ENCODE data around the gene SHISA7. TPM values are rescaled to one million over a fixed set of nuclear protein-coding genes. Genes with fewer than 3 reads are reported as not detected.

The SHISA7 gene
- total RNA-seq, 1 donor from 2014 or later: not detected

DNA sequence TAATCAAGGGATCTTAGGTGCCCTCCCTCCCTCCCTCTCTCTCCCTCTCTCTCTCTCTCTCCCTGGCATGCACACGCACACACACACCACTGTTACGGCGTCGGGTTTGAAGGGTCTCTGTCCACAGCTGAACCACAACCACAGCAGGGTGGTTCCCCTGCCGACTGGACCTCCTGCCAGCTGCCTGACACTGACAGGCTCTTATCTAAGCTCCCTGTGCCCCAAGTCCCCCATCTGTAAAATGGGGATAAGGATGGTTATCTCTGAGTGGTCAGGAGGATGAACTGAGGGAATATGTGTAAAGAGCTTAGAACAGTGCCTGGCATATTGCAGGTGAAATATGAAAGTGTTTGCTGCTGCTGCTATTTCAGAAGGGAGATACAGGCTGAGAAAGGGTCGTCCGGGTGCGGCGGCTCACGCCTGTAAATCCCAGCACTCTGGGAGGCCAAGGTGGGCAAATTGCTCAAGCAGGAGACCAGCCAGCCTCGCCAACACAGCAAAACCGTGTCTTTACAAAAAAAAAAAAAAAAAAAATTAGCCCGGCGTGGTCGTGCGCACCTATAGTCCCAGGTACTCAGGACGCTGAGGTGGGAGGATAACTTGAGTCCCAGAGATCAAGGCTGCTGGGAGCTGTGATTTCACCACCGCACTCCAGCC, 852 bp upstream of the SHISA7 start:
- Mint-ChIP-seq H3K36me3 (ENCODE audit: low read depth, unreplicated experiment) (peaks cover 17% of the 10 kb centered on the region), H3K4me3 (ENCODE audit: unreplicated experiment) (no peak overlapping the region), H3K4me1 (ENCODE audit: unreplicated experiment) (peaks cover 15% of the 10 kb centered on the region), H3K9me3 (ENCODE audit: unreplicated experiment) (peaks cover 3% of the 10 kb centered on the region), H3K27ac (ENCODE audit: unreplicated experiment) (no peak overlapping the region), H3K27me3 (ENCODE audit: unreplicated experiment) (peaks cover 47% of the 10 kb centered on the region)
- DNase-seq (ENCODE audit: low spot score): no peak
- TF ChIP-seq, protein P1, sequence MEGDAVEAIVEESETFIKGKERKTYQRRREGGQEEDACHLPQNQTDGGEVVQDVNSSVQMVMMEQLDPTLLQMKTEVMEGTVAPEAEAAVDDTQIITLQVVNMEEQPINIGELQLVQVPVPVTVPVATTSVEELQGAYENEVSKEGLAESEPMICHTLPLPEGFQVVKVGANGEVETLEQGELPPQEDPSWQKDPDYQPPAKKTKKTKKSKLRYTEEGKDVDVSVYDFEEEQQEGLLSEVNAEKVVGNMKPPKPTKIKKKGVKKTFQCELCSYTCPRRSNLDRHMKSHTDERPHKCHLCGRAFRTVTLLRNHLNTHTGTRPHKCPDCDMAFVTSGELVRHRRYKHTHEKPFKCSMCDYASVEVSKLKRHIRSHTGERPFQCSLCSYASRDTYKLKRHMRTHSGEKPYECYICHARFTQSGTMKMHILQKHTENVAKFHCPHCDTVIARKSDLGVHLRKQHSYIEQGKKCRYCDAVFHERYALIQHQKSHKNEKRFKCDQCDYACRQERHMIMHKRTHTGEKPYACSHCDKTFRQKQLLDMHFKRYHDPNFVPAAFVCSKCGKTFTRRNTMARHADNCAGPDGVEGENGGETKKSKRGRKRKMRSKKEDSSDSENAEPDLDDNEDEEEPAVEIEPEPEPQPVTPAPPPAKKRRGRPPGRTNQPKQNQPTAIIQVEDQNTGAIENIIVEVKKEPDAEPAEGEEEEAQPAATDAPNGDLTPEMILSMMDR (IDR thresholded peaks at IDR 0.05; ENCODE audit: unreplicated experiment): no peak

DNA sequence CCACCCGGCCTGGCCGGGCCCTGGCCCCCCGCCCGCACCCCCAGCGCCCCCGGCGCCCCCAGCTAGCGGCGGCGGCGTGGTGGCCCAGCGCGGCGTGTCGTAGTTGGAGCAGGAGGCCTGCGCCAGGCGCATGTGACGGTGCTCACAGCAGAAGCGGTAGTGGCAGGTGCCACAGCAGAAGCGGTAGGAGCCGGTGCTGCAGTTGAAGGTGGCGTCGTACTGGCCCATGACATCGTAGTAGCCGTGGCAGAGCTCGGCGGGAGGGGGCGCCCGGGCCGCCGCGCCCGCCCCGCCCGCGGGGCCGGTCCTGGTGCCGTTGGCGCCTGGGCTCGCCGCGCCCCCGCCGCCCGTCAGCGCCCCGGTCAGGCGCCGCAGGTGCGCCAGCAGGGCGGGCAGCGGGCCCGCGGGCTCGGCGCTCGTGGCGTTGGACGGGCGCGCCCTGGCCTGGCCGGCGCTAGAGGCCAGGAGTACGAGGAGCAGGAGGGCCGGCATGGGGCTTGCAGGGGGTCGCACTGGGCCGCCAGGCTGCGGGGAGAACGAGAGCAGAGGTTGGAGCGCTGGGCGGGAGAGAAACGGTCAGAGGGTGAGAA, 633 bp downstream of the SHISA7 start:
- peaks cover 17% of the 10 kb centered on the region for H3K36me3 Mint-ChIP-seq (ENCODE audit: low read depth, unreplicated experiment)
- peaks cover 50% of the 10 kb centered on the region for H3K27me3 Mint-ChIP-seq (ENCODE audit: unreplicated experiment)
- no peak for DNase-seq (ENCODE audit: low spot score)
- H3K9me3 Mint-ChIP-seq (ENCODE audit: unreplicated experiment): peaks cover 3% of the 10 kb centered on the region
- TF ChIP-seq, protein P1 (IDR thresholded peaks at IDR 0.05; ENCODE audit: unreplicated experiment): no peak
- H3K4me1 Mint-ChIP-seq (ENCODE audit: unreplicated experiment): peaks cover 15% of the 10 kb centered on the region
- no peak overlapping the region for H3K27ac Mint-ChIP-seq (ENCODE audit: unreplicated experiment)
- H3K4me3 Mint-ChIP-seq (ENCODE audit: unreplicated experiment): no peak overlapping the region

DNA sequence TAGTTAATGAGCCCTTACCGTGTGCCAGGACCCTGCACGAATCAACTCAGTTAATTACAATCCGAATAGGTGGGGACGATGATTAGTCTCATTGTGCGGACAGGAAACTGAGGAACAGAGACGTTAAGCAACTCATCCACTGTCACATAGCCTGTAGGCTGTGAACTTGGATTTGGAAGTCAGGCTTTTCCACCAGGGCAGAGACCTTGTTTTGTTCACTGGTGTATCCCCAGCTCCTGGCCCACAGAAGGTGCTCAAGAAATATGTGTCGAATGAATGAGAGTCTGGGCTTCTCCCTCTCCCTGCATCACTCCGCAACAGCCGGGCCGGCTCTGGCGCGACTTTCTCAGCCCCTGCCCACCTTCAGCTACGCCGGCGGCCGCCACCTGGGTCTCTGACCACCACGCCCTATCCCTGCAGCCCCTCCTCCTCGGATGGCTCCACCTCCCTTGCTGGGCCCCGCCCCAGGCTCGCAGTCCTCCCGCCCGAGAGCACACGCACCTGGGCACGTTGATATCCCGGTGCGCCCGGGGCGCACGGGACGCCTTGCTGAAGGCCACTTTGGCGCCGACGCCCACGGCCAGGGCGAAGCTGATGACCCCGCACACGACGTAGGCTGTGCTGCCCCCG, 1.3 kb downstream of the SHISA7 start:
- H3K27me3 Mint-ChIP-seq (ENCODE audit: unreplicated experiment): peaks cover 54% of the 10 kb centered on the region
- TF ChIP-seq, protein P1 (IDR thresholded peaks at IDR 0.05; ENCODE audit: unreplicated experiment): no peak
- no peak overlapping the region for H3K27ac Mint-ChIP-seq (ENCODE audit: unreplicated experiment)
- no peak for DNase-seq (ENCODE audit: low spot score)
- H3K4me1 Mint-ChIP-seq (ENCODE audit: unreplicated experiment): peaks cover 15% of the 10 kb centered on the region
- peaks cover 3% of the 10 kb centered on the region for H3K9me3 Mint-ChIP-seq (ENCODE audit: unreplicated experiment)
- no peak overlapping the region for H3K4me3 Mint-ChIP-seq (ENCODE audit: unreplicated experiment)
- peaks cover 17% of the 10 kb centered on the region for H3K36me3 Mint-ChIP-seq (ENCODE audit: low read depth, unreplicated experiment)

DNA sequence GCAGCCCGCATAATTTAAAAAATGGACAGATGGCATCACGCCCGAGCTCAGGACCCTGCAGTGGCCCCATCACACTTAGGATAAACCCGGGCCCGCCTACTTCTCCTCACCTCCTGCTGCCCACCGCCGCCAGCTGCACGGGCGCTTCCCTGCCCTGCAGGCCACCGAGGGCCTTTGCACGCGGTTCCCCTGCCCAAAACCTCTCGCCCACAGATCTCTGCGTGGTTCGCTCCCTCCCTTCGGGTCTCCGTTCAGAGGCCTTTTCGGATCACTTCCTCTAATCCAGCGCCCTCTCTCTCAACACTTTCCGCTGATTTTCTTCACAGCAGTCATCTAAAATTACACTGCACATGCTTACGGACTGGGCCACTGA, 1.8 kb downstream of the SHISA7 start:
- TF ChIP-seq, protein P1 (IDR thresholded peaks at IDR 0.05; ENCODE audit: unreplicated experiment): no peak
- peaks cover 15% of the 10 kb centered on the region for H3K4me1 Mint-ChIP-seq (ENCODE audit: unreplicated experiment)
- H3K9me3 Mint-ChIP-seq (ENCODE audit: unreplicated experiment): peaks cover 3% of the 10 kb centered on the region
- peaks cover 17% of the 10 kb centered on the region for H3K36me3 Mint-ChIP-seq (ENCODE audit: low read depth, unreplicated experiment)
- DNase-seq (ENCODE audit: low spot score): no peak
- H3K27ac Mint-ChIP-seq (ENCODE audit: unreplicated experiment): no peak overlapping the region
- H3K4me3 Mint-ChIP-seq (ENCODE audit: unreplicated experiment): peak overlapping the region; percentile 53
- peaks cover 55% of the 10 kb centered on the region for H3K27me3 Mint-ChIP-seq (ENCODE audit: unreplicated experiment)
